Astrocyte (in vitro differentiated cells and primary cell): Measurements from ENCODE around the gene VDAC2.
"Not testable (repeated sequence)": the region's sequence is repeated elsewhere in the genome, so short reads cannot be mapped to it uniquely, and the experiment has no call there.

ENCODE experiments used
- CTCF ChIP-seq: IDR thresholded peaks from 2 replicates; pipeline ENCODE4 v1.5.1; 2011; ENCODE audit warnings: low read depth, mild to moderate bottlenecking, inconsistent platforms, low read length, moderate library complexity; ENCODE audit not compliant: insufficient read depth
- EZH2 ChIP-seq: IDR thresholded peaks from 2 replicates; pipeline ENCODE4 v1.6.1; 2012; ENCODE audit warnings: mild to moderate bottlenecking, low read length, inconsistent platforms; ENCODE audit not compliant: insufficient read depth

DNA sequence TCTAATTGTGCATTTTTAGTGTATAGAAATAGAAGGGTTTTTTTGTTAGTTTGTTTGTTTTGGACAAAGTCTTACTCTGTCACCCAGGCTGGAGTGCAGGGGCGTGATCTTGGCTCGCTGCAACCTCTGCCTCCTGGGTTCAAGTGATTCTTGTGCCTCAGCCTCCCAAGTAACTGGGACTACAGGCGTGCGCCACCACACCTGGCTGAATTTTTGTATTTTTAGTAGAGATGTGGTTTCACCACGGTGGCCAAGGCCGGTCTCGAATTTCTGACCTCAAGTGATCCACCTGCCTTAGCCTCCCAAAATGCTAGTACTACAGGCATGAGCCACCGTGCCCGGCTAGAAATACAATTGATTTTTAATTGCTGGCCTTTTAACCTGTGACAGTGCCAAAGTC is 22.1 kb upstream of the VDAC2 start:
- TF ChIP-seq CTCF, EZH2: not testable (repeated sequence)
